Middle frontal gyrus (tissue), 1 donor: ENCODE data around the gene GRM4.
"Not testable (repeated sequence)": the region's sequence is repeated elsewhere in the genome, so short reads cannot be mapped to it uniquely, and the experiment has no call there.

Experiments
- DNase-seq: peaks from one replicate; pipeline ENCODE4 v3.0.0-alpha.2; 2015; ENCODE audit warnings: low spot score; ENCODE audit errors: extremely low spot score

GRM4 gene

DNA sequence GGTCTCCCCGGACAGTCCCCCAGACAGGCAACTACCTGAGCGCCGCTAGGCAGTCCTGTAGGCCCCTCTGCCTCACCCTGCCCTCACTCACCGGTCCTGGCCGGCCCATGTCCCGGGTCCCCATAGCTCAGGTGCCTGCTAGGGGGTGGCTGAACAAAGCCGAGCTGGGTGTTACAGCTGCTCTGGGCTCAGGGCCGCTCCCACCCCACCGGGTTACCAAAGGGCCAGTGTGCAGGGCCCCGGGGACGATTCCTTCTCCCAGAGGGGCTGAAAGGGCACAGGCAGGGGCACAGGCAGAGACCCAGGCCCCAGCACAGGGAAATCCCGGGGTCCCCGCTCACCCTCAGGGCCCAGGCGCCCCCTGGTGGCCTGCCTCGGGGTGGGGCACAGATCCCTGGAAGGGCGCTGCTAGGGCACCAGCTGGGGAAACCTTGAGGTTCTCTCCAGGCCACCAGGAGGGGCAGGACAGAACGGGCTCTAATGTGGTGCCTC, 118.4 kb downstream of the GRM4 start:
- DNase-seq = no peak

GRCh38 chr6:34025861-34026260, 120.0 kb downstream of the GRM4 start:
- no peak for DNase-seq

- DNase-seq = no peak
These were observed 120.6 kb downstream of the GRM4 start for GRCh38 chr6:34025112-34025807.

DNA sequence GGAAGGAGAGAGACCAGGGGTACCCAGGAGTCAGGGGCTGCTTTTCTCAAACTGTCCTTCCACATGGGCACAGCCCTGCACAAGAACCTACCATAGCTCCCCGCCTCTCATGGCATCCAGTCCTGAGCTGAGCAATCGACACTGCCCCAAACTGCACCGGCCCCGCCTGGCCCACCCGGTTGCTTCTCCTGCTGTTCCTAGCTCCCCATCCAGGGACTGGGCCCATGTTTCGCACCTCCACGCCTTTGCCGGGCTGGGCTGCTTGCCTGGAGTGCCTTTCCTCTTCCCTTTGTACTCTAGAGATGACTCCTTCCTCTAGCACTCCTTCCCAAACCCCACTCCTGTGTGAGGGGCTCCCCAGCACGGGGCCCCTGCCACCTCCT, 123.0 kb downstream of the GRM4 start:
- DNase-seq = no peak

DNA sequence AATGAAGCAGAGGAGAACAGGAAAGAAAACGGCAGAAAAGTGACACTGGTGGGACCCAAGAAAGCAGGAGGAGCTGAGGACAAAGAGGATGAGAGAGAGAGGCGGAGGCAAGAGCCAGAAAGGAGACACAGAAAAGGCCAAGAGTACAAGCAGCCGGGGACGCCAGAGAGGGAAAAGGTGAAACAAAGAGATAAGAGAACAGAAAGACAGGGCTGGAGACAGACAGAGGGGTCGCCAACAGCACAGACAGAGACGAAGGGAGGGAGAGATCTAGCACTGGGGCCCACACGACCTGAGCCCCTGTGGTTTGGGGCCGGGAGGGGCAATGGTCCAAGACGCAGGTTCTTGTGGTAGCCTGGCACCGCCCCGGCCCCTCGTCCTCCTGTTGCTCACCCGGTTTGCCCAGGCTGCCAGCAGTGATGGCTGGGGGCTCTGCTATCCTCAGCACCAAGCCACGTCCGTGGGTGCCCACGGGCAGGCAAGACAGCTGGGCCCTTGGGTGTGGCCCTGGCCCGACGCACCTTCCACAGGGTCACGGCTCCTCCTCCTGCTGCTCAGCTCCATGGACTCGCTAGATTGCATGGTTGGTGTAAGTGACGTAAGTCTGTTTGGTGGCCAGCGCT, 123.5 kb downstream of the GRM4 start:
- no peak for DNase-seq

GRCh38 chr6:34021554-34022190, 124.2 kb downstream of the GRM4 start:
- no peak for DNase-seq

DNA sequence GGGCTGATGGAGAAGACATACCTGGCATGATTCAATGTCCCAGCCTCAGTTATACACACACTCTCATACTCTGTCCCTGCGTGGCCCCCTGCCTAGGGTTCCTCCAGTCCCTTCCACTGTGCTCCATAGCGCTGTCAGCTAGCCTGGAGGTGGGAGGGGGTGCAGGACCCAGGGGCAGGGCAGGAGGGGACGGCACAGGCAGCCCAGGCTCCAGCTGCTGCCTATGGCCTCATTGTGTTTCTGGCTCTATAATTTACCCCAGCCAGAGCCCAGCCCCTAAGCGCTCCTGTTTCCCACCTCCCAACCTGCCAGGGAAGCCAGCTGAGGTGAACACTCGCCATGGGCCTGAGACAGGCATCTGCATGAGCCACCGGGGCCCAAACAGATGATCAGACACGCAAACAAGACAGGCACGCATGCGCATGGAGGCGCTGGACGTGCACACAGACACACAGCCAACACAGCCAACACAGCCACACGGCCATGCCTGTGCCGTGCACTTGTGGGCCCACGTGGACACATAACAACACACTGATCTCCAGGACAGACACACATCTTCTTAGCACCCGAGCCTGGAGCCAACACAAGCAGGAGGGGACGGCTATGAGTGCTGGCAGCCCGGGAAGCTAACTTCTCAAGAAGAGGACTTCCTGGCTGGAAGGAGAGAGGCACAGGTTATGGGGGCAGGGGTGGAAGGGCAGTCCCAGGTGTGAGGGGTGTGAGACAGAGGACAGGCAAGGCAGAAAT, 124.9 kb downstream of the GRM4 start:
- DNase-seq = no peak

DNA sequence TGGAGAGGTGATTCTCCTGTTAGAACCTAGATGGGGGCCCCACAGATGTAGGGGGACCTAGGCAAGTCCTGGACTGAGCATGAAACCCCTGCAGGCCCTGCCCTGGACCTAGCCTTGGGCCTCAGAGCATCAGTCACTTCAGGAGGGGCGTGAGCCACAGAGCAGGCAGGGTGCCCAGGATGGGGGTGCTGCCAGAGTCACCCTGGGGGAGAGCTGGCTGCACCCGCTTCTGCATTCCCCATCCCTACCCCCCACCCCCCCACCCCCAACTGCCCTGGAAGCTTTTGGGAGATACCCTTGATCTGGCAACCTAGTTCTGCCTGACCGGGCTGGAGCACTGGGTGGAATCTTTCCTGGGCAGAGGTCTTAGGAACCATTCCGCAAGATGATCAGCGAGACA, 125.6 kb downstream of the GRM4 start:
- no peak for DNase-seq

GRCh38 chr6:34018961-34019606, 126.8 kb downstream of the GRM4 start:
- DNase-seq = no peak

DNA sequence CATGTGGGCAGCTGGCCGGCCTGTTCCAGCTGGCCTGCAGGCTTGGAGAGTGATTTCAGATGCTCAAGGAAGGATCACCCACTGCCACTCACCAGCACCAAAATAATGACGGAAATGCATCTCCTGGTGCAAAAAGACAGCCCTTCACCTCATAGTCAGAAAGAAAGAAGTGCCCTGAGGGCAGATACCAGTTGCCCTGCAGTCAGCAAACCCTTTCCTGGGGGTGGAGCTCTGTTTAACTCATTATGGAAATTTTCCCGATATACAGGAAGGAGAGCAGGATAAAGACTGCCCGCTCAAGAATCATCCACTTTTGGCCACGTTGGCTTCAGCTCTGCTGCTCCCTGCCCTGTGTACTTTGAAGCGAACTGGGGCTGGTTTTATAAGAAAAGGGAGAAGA, 127.9 kb downstream of the GRM4 start:
- no peak for DNase-seq

- no peak for DNase-seq
These were observed 128.6 kb downstream of the GRM4 start for GRCh38 chr6:34017106-34017805.

DNA sequence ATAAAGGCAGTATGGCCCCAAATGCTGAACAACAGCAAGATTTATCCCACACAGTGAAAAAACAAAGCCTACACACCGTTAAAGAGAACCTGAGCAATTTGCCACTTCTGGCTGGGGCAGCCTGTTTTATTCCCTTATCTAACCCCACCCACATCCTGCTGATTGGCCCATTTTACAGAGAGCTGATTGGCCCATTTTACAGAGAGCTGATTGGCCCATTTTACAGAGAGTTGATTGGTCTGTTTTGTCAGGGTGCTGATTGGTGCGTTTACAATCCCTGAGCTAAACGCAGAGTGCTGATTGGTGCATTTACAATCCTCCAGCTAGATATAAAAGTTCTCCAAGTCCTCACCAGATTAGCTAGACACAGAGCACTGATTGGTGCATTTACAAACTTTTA, 129.3 kb downstream of the GRM4 start:
- DNase-seq = not testable (repeated sequence)

DNA sequence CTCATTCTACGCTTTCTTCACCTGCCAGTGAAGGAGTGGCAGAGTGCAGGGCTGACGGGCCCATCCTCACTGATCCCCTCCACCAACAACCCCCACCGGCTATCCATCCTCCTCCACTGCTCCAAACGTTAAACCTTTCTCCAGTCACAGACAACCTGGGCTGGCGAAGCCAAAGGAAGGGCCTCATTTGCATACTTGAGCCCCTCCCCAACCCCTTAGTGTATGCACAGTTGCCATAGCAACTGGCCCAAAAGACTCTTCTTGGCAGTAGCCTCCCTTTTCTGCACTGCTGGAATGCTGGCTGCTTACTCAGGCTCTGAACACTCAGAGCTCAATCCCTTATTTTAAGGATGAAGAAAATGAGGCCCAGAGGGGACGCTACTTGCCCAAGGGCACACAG, 130.3 kb downstream of the GRM4 start:
- no peak for DNase-seq

DNA sequence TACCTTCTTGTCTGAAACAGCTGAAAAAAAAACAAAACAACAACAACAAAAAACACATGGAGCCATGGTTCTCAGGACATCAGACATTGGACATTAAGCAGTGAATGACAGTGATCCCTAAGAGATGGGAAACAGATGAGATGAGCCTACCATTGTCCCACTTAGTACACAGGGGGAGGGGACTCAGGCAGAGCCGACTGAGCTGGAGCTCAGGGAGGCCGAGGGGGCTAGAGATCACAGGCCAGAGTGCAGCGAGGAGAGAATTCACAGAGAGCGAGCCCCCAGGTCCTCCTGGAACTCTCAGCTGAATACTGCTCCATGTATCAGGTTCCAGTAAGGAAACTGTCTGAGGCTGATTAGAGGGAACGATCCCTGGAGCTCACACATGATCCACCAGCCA, 134.6 kb downstream of the GRM4 start:
- no peak for DNase-seq

DNA sequence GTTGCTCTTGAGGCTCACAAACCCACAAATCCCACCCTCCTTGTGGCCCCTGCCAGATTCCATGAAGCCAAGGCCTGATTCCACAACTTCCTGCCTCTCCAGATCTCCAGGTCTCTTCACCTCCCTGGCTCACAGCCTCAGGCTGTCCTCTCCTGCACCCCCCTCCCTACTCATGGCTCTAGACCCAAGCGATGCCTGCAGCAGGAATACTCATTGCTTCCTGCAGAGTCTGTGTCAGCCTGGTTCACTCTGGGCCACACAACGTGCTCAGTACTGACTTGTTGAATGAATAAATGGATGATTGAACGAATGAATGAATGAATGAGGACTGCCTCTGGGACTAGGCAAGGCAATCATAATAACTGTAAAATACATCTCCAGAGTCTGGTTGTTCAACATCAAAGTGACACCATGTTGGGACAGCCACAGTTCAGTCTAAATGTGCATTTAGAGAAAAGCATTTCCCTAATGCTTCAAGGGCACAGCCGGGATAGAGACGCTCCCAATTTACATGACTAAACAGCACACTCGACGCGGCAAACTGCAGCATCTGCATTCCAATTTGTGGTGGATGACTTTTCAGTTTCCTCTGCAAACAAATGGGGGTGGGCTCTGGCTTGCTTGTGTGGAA, 139.9 kb downstream of the GRM4 start:
- DNase-seq = no peak

DNA sequence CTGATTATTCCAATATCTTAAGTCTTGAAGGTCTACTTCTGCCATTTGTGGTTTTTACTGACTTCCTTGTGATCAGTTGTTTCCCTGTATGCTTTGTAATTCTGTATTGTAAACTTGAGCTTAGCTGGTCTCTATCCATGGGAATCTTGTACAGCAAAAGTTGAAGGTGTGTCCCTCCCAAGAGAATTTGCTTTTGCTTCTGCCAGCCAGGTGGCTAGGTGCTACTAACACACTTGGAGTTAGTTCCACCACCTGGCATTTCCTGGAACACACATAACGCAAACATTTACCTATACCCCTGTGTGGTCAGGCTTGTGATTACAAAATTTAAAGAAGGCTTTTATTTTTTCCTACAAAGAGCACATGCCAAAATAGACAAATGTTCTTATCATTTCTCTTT, 141.2 kb downstream of the GRM4 start:
- DNase-seq = no peak

GRCh38 chr6:34003962-34004361, 141.9 kb downstream of the GRM4 start:
- no peak for DNase-seq

DNA sequence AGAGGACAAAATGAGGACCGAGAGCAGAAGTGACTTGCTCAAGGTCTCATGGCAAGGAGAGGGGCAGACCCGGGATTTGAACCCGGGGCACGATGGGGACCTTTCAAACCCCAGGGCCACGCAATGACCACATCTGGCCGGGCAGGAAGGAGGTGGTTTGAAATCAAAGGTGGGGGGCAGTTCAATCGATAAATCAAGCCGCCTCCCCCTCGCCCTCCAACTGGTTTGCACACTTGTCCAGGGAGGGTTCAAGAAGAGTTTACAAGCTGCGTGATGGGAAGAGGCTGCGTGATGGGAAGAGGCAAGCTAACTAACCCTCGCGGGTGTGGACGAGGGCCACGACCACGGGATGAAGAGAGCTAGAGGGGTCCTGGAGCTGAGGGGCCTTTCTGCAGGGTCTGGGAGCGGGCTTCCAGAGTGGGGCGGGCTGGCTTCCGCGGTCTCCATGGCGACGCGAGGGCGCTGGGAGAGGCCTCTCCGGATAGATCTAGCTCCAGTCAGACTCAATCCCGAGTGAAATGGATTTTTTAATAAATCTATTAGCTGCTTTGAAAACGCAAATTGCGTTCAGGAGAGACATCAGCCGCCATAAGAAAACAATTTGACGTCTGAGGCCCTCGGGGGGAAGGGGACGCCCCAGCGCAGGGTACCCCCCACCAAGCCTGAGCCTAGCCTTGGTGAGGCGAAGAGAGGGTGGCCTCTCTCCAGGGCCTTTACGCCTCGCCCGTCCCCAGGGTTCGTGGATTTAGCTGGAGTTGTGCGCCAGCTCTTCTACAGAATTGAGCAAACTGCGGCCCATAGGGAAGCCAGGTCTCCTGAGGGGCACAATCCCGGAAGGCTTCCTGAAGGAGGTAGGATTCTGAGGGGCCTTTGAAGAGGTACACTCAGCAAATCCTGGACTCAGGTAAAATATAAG, 143.9 kb downstream of the GRM4 start:
- DNase-seq = no peak

- DNase-seq = no peak
These were observed 145.6 kb downstream of the GRM4 start for GRCh38 chr6:34000281-34000680.
